ENCODE results near the gene PARD3. TPM values are rescaled to one million over a fixed set of nuclear protein-coding genes. Genes with fewer than 3 reads are reported as not detected.
"Not testable (repeated sequence)": the region's sequence is repeated elsewhere in the genome, so short reads cannot be mapped to it uniquely, and the experiment has no call there.

PARD3 gene
- total RNA-seq, 1 experiment from 2014 or later, result not detected

DNA sequence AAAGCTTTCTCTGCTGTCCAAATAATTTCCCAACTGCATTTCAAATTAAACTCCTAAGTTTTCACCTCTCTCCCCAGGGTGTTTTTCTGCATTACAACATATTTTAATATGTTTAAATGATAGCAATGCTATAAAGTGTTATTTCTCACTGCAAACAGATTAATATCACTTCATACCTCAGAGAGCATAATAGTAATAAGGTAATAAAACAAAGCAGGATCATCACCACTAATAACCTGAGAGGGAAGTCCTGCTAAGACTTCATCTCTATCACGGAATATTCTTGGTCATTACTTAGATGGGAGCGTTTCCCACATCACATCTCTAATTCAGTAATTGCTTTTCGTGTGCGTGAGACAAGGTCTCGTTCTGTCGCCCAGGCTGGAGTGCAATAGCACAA is 168.8 kb downstream of the PARD3 start:
- Histone ChIP-seq H4K20me1 (ENCODE audit: insufficient read depth, low read depth, low read length) (no peaks in the 10 kb centered on the region), H3K79me2 (ENCODE audit: low read length) (no peaks in the 10 kb centered on the region), H3K4me2 (ENCODE audit: low read depth, low read length, poor library complexity, severe bottlenecking) (no peak overlapping the region), H3K4me3 (ENCODE audit: low read length) (no peak overlapping the region), H3K4me1 (ENCODE audit: low read length) (no peaks in the 10 kb centered on the region), H3K27me3 (ENCODE audit: low read length) (no peaks in the 10 kb centered on the region), H3K9me3 (ENCODE audit: low read length) (no peaks in the 10 kb centered on the region), H3K9me2 (replicated peaks; ENCODE audit: insufficient read depth, low read length) (no peaks in the 10 kb centered on the region), H3K9ac (ENCODE audit: low read length) (no peak overlapping the region), H3K36me3 (ENCODE audit: insufficient read depth, low read length) (no peaks in the 10 kb centered on the region), H2AFZ (ENCODE audit: low read length) (no peak overlapping the region), H3K27ac (ENCODE audit: low read length) (no peak overlapping the region)
- no peak for DNase-seq

DNA sequence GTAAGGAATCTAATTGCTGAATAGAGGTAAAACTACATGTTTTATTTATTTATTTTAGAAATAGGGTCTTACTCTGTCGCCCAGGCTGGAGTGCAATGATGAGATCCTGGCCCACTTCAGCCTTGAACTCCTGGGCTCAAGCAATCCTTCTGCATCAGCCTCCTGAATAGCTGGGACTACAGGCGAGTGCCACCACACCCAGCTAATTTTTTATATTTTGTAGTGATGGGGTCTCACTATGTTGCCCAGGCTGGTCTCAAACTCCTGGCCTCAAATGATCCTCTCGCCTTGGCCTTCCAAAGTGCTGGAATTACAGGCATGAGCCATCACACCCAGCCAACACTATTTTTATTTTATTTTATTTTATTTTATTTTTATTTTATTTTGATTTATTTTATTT is 170.3 kb downstream of the PARD3 start:
- H3K27me3 ChIP-seq (ENCODE audit: low read length); H3K9me3 ChIP-seq (ENCODE audit: low read length); H3K9ac ChIP-seq (ENCODE audit: low read length); H3K9me2 ChIP-seq (replicated peaks; ENCODE audit: insufficient read depth, low read length); H3K79me2 ChIP-seq (ENCODE audit: low read length); H4K20me1 ChIP-seq (ENCODE audit: insufficient read depth, low read depth, low read length); H3K27ac ChIP-seq (ENCODE audit: low read length); H3K4me2 ChIP-seq (ENCODE audit: low read depth, low read length, poor library complexity, severe bottlenecking); H3K4me3 ChIP-seq (ENCODE audit: low read length); H3K36me3 ChIP-seq (ENCODE audit: insufficient read depth, low read length); H2AFZ ChIP-seq (ENCODE audit: low read length); H3K4me1 ChIP-seq (ENCODE audit: low read length); DNase-seq: not testable (repeated sequence)

DNA sequence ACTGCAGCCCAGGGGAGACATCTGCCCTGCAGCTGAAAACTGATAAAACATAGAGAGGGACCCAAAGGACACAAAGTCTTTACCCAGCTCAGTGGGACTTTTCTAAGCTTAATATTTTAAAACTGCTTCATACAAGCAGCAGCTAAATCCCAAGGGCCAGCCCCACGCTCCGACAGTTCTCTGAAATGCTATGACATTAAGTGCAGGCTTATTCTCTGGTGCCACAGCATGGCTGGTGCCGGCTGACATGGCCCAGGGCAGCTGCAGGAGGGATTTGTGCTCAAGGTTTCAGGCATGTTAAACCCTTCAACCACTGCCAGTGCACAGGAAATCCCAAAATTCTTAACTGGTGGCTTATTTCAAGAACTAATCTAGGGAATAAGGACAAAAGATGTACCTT is 170.9 kb downstream of the PARD3 start:
- H3K27me3 ChIP-seq (ENCODE audit: low read length), result no peaks in the 10 kb centered on the region
- no peaks in the 10 kb centered on the region for H3K79me2 ChIP-seq (ENCODE audit: low read length)
- no peaks in the 10 kb centered on the region for H3K9me2 ChIP-seq (replicated peaks; ENCODE audit: insufficient read depth, low read length)
- H3K9me3 ChIP-seq (ENCODE audit: low read length), result no peaks in the 10 kb centered on the region
- peak; percentile 37 for DNase-seq
- H3K36me3 ChIP-seq (ENCODE audit: insufficient read depth, low read length), result no peaks in the 10 kb centered on the region
- H3K9ac ChIP-seq (ENCODE audit: low read length), result no peak overlapping the region
- H3K27ac ChIP-seq (ENCODE audit: low read length), result no peak overlapping the region
- H3K4me3 ChIP-seq (ENCODE audit: low read length), result no peak overlapping the region
- no peaks in the 10 kb centered on the region for H4K20me1 ChIP-seq (ENCODE audit: insufficient read depth, low read depth, low read length)
- H3K4me2 ChIP-seq (ENCODE audit: low read depth, low read length, poor library complexity, severe bottlenecking), result no peak overlapping the region
- no peak overlapping the region for H2AFZ ChIP-seq (ENCODE audit: low read length)
- H3K4me1 ChIP-seq (ENCODE audit: low read length), result no peaks in the 10 kb centered on the region

DNA sequence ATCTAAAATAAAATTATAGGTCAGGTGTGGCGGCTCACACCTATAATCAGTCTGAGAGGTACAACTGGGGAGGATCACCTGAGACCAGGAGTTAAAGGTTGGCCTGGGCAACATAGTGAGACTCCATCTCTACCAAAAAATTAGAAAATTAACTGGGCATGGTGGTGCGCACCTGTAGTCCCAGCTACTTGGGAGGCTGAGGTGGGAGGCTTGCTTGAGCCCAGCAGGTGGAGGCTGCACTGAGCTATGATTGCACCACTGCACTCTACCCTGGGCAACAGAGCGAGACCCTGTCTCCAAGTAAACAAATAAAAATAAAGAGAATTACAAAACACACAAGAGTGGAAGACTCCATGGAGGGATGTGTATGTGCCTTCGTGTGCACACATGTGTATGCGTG is 171.5 kb downstream of the PARD3 start:
- no peak for DNase-seq
- H3K4me3 ChIP-seq (ENCODE audit: low read length), result no peak overlapping the region
- H3K79me2 ChIP-seq (ENCODE audit: low read length), result no peaks in the 10 kb centered on the region
- no peak overlapping the region for H3K4me2 ChIP-seq (ENCODE audit: low read depth, low read length, poor library complexity, severe bottlenecking)
- H3K9me2 ChIP-seq (replicated peaks; ENCODE audit: insufficient read depth, low read length), result no peaks in the 10 kb centered on the region
- H3K36me3 ChIP-seq (ENCODE audit: insufficient read depth, low read length), result no peaks in the 10 kb centered on the region
- H3K9ac ChIP-seq (ENCODE audit: low read length), result no peak overlapping the region
- no peaks in the 10 kb centered on the region for H3K4me1 ChIP-seq (ENCODE audit: low read length)
- no peaks in the 10 kb centered on the region for H4K20me1 ChIP-seq (ENCODE audit: insufficient read depth, low read depth, low read length)
- no peak overlapping the region for H3K27ac ChIP-seq (ENCODE audit: low read length)
- no peaks in the 10 kb centered on the region for H3K27me3 ChIP-seq (ENCODE audit: low read length)
- H2AFZ ChIP-seq (ENCODE audit: low read length), result no peak overlapping the region
- H3K9me3 ChIP-seq (ENCODE audit: low read length), result no peaks in the 10 kb centered on the region

DNA sequence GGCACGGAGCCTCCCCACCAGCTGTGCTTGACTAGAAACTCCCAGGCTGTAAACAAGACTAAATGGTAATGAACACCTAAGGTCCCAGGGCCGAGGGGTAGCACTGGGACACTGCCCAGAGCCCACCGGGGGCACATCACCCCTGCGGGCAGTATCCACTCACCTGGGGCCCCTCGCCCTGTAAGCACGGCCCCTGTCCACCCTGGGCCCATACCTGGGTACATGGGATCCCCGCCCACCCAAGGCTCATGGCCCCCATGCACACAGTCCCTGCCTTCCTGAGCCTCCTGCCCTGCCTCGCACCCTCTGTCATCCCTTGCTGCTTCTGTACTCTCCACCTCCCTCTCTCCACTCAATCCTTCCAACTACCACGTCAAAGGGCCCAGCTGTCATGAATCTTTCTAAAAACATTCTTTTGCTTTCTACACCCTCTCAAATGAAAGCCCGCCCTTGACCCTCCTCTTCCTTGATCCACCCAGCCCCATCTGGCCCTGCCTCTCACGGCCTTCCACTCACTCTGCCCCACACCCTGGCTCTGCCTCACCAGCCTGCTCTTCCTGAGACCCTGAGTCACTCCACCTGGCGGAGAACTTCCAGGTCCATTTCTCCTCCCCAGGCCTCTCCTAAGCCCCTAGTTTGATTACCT is 173.1 kb downstream of the PARD3 start:
- H3K27me3 ChIP-seq (ENCODE audit: low read length), result no peaks in the 10 kb centered on the region
- no peak overlapping the region for H2AFZ ChIP-seq (ENCODE audit: low read length)
- H3K4me1 ChIP-seq (ENCODE audit: low read length), result no peaks in the 10 kb centered on the region

DNA sequence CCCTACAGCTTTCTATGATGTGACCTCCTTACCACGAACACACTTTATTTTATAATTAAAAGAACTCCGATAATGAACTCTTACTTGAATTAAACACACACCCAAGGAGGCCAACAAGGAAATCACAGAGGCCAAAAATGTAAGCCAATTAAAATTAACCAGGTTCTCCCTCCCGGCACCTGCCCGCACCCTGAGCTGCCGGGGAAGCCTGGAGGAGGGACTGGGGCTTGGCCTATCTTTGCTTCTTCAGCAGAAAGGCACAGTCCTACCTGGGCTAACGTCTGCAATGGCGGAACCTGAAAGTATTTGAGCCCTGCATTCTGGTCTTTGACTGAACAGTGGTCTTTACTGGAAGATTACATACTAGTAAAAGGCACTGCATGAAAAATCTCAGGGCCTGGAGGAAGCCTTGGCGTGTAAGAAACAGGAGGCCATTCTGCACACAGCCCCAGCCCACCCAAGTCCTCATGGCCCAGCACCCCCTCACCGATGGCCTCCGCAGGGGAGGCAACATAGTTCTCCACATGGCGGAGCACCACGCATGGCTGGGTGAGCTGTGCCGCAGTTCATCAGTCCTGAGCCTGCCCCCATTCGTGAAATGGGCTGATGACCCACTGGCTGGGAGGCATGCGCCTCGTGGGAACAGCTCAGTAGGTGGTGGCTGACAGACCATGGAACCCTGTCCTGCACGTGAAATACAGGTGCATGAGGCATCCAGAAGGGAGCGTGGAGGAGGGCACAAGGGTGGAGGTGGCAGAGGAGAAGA is 173.8 kb downstream of the PARD3 start:
- Histone ChIP-seq H3K9ac (ENCODE audit: low read length) (no peak overlapping the region), H2AFZ (ENCODE audit: low read length) (no peak overlapping the region), H3K9me2 (replicated peaks; ENCODE audit: insufficient read depth, low read length) (no peaks in the 10 kb centered on the region), H3K9me3 (ENCODE audit: low read length) (no peaks in the 10 kb centered on the region), H3K79me2 (ENCODE audit: low read length) (no peaks in the 10 kb centered on the region), H3K27me3 (ENCODE audit: low read length) (no peaks in the 10 kb centered on the region), H4K20me1 (ENCODE audit: insufficient read depth, low read depth, low read length) (no peaks in the 10 kb centered on the region), H3K36me3 (ENCODE audit: insufficient read depth, low read length) (no peaks in the 10 kb centered on the region), H3K4me1 (ENCODE audit: low read length) (no peaks in the 10 kb centered on the region), H3K27ac (ENCODE audit: low read length) (no peak overlapping the region), H3K4me3 (ENCODE audit: low read length) (no peak overlapping the region), H3K4me2 (ENCODE audit: low read depth, low read length, poor library complexity, severe bottlenecking) (no peak overlapping the region)
- DNase-seq, result peak; percentile 7

More for the DNA sequence above, 173.1 kb downstream of the PARD3 start:
- H3K4me2 ChIP-seq (ENCODE audit: low read depth, low read length, poor library complexity, severe bottlenecking), result no peak overlapping the region
- H3K79me2 ChIP-seq (ENCODE audit: low read length), result no peaks in the 10 kb centered on the region
- no peaks in the 10 kb centered on the region for H3K9me2 ChIP-seq (replicated peaks; ENCODE audit: insufficient read depth, low read length)
- DNase-seq, result peak; percentile 23
- no peak overlapping the region for H3K4me3 ChIP-seq (ENCODE audit: low read length)
- H4K20me1 ChIP-seq (ENCODE audit: insufficient read depth, low read depth, low read length), result no peaks in the 10 kb centered on the region
- no peak overlapping the region for H3K27ac ChIP-seq (ENCODE audit: low read length)
- H3K9ac ChIP-seq (ENCODE audit: low read length), result no peak overlapping the region
- no peaks in the 10 kb centered on the region for H3K36me3 ChIP-seq (ENCODE audit: insufficient read depth, low read length)
- no peaks in the 10 kb centered on the region for H3K9me3 ChIP-seq (ENCODE audit: low read length)

DNA sequence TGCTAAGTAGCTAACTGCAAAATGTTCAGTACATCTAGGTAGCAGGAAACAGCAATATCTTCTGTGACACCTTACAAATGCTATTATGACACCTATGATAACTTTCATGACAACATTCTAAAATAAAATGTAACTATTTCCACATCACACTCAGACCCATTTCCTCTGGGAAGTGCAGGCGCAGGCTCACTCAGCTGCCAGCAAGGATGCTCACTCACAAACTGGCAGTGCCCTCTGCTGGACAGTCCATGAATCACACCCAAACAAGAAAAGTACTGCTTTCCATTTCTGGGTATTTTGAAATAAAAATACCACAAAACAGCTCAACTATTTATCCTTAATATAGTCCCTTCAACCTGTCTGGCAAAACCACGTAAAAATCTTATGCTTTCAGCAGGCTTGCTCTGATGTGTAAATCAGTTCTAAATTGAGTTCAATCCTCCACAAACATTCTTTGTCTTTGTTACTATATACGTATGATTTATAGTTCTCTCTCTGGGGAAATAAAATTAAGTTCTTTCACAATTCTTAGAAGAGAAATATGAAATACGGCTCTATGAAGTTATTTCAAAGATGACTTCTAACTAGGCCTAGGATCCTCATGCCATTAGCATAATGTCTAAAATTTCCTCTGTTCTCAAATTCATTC is 176.6 kb downstream of the PARD3 start:
- no peak overlapping the region for H2AFZ ChIP-seq (ENCODE audit: low read length)
- DNase-seq, result peak; percentile 83

DNA sequence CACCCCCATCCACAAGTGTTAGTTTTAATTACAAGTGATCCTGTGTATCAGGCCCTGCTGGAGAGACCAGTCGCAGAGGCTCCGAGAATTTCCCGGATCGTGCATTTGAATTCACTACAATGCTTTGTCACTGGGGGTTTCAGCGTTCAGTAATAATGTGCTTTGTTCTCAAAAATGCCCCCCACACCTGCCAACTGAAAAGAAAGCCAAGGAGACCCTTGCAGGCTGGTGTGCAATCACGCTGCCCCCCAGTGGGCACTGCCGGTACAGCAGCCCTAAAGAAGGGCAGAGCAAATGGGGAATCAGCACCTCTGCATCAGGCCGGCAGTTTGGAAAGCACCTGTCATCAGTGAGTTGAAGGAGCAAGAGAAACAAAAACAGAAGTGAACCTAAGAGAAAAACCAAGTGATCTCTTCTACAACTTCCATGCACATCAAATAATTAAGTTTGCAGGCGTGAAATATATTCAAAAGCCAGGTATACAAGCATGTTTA is 177.6 kb downstream of the PARD3 start:
- peak; percentile 79 for DNase-seq
- no peaks in the 10 kb centered on the region for H3K9me2 ChIP-seq (replicated peaks; ENCODE audit: insufficient read depth, low read length)
- no peaks in the 10 kb centered on the region for H3K27me3 ChIP-seq (ENCODE audit: low read length)
- H3K9ac ChIP-seq (ENCODE audit: low read length), result no peak overlapping the region
- H3K4me2 ChIP-seq (ENCODE audit: low read depth, low read length, poor library complexity, severe bottlenecking), result no peak overlapping the region
- H3K9me3 ChIP-seq (ENCODE audit: low read length), result no peaks in the 10 kb centered on the region
- H3K79me2 ChIP-seq (ENCODE audit: low read length), result no peaks in the 10 kb centered on the region
- H3K27ac ChIP-seq (ENCODE audit: low read length), result no peak overlapping the region
- no peaks in the 10 kb centered on the region for H4K20me1 ChIP-seq (ENCODE audit: insufficient read depth, low read depth, low read length)
- no peak overlapping the region for H3K4me3 ChIP-seq (ENCODE audit: low read length)
- no peaks in the 10 kb centered on the region for H3K36me3 ChIP-seq (ENCODE audit: insufficient read depth, low read length)
- H3K4me1 ChIP-seq (ENCODE audit: low read length), result no peaks in the 10 kb centered on the region
- H2AFZ ChIP-seq (ENCODE audit: low read length), result no peak overlapping the region

More for the DNA sequence above, 176.6 kb downstream of the PARD3 start:
- no peaks in the 10 kb centered on the region for H4K20me1 ChIP-seq (ENCODE audit: insufficient read depth, low read depth, low read length)
- no peak overlapping the region for H3K9ac ChIP-seq (ENCODE audit: low read length)
- H3K4me3 ChIP-seq (ENCODE audit: low read length), result no peak overlapping the region
- no peak overlapping the region for H3K4me2 ChIP-seq (ENCODE audit: low read depth, low read length, poor library complexity, severe bottlenecking)
- no peak overlapping the region for H3K27ac ChIP-seq (ENCODE audit: low read length)
- no peaks in the 10 kb centered on the region for H3K36me3 ChIP-seq (ENCODE audit: insufficient read depth, low read length)
- no peaks in the 10 kb centered on the region for H3K9me3 ChIP-seq (ENCODE audit: low read length)
- H3K27me3 ChIP-seq (ENCODE audit: low read length), result no peaks in the 10 kb centered on the region
- H3K79me2 ChIP-seq (ENCODE audit: low read length), result no peaks in the 10 kb centered on the region
- no peaks in the 10 kb centered on the region for H3K9me2 ChIP-seq (replicated peaks; ENCODE audit: insufficient read depth, low read length)
- H3K4me1 ChIP-seq (ENCODE audit: low read length), result no peaks in the 10 kb centered on the region
